HEK293 (cell line): Measurements from ENCODE around the gene CNN2.

Experiments used
- EGR2 ChIP-seq: fragments of 450-650 bp; formaldehyde crosslinking; IDR thresholded peaks from 2 replicates; pipeline ENCODE4 v1.5.1; 2016; ENCODE audit warnings: low read depth, missing biosample characterization, missing genetic modification characterization
- GLI2 ChIP-seq: fragments of 450-650 bp; formaldehyde crosslinking; IDR thresholded peaks from 2 replicates; pipeline ENCODE4; 2017; ENCODE audit warnings: missing biosample characterization, missing genetic modification characterization, low read depth, borderline replicate concordance
- GLIS1 ChIP-seq: fragments of 450-650 bp; formaldehyde crosslinking; IDR thresholded peaks from 2 replicates; pipeline ENCODE4 v1.5.1; 2016; ENCODE audit warnings: missing biosample characterization, missing genetic modification characterization
- KLF10 ChIP-seq: fragments of 450-650 bp; IDR thresholded peaks from 2 replicates; pipeline ENCODE4 v1.5.1; 2018; ENCODE audit warnings: missing biosample characterization, mild to moderate bottlenecking, missing genetic modification characterization
- KLF9 ChIP-seq: fragments of 450-650 bp; formaldehyde crosslinking; IDR thresholded peaks from 2 replicates; pipeline ENCODE4 v1.5.1; 2016; ENCODE audit warnings: missing biosample characterization, missing genetic modification characterization, low read depth
- OVOL3 ChIP-seq: fragments of 450-650 bp; formaldehyde crosslinking; IDR thresholded peaks from 2 replicates; pipeline ENCODE4 v1.5.1; 2016; ENCODE audit warnings: missing biosample characterization, missing genetic modification characterization
- PRDM1 ChIP-seq: fragments of 450-650 bp; formaldehyde crosslinking; IDR thresholded peaks from 2 replicates; pipeline ENCODE4; 2016; ENCODE audit warnings: missing biosample characterization, missing genetic modification characterization
- REPIN1 ChIP-seq: fragments of 450-650 bp; formaldehyde crosslinking; IDR thresholded peaks from 2 replicates; pipeline ENCODE4 v1.5.1; 2017; ENCODE audit warnings: missing biosample characterization, missing genetic modification characterization, low read depth
- TCF7L2 ChIP-seq: IDR thresholded peaks from 2 replicates; pipeline ENCODE4 v1.6.1; 2011; ENCODE audit warnings: low read depth, mild to moderate bottlenecking, inconsistent platforms, low read length, moderate library complexity, borderline replicate concordance
- TRIM28 ChIP-seq: IDR thresholded peaks from 2 replicates; pipeline ENCODE4 v1.6.1; 2011; ENCODE audit warnings: low read length, control low read depth, borderline replicate concordance
- ZNF112 ChIP-seq: fragments of 450-650 bp; formaldehyde crosslinking; IDR thresholded peaks from 2 replicates; pipeline ENCODE4 v1.5.0; 2017; ENCODE audit warnings: missing biosample characterization, missing genetic modification characterization
- ZNF155 ChIP-seq: fragments of 450-650 bp; formaldehyde crosslinking; IDR thresholded peaks from 2 replicates; pipeline ENCODE4 v1.5.1; 2016; ENCODE audit warnings: missing biosample characterization, missing genetic modification characterization
- ZNF157 ChIP-seq: fragments of 450-650 bp; formaldehyde crosslinking; IDR thresholded peaks from 2 replicates; pipeline ENCODE4 v1.5.1; 2016; ENCODE audit warnings: missing biosample characterization, missing genetic modification characterization
- ZNF174 ChIP-seq: fragments of 450-650 bp; formaldehyde crosslinking; IDR thresholded peaks from 2 replicates; pipeline ENCODE4 v1.5.0; 2017; ENCODE audit warnings: missing biosample characterization, mild to moderate bottlenecking, missing genetic modification characterization
- ZNF341 ChIP-seq: fragments of 450-650 bp; formaldehyde crosslinking; IDR thresholded peaks from 2 replicates; pipeline ENCODE4; 2016; ENCODE audit warnings: low read depth, missing biosample characterization, missing genetic modification characterization
- ZNF354C ChIP-seq: fragments of 450-650 bp; formaldehyde crosslinking; IDR thresholded peaks from 2 replicates; pipeline ENCODE4 v1.5.1; 2016; ENCODE audit warnings: missing biosample characterization, missing genetic modification characterization, low read depth, borderline replicate concordance
- ZNF362 ChIP-seq: fragments of 450-650 bp; formaldehyde crosslinking; IDR thresholded peaks from 2 replicates; pipeline ENCODE4 v1.5.1; 2016; ENCODE audit warnings: missing biosample characterization, missing genetic modification characterization
- ZNF391 ChIP-seq: fragments of 450-650 bp; formaldehyde crosslinking; IDR thresholded peaks from 2 replicates; pipeline ENCODE4 v1.5.1; 2016; ENCODE audit warnings: low read depth, missing biosample characterization, missing genetic modification characterization, borderline replicate concordance
- ZNF544 ChIP-seq: fragments of 450-650 bp; formaldehyde crosslinking; IDR thresholded peaks from 2 replicates; pipeline ENCODE4 v1.5.0; 2017; ENCODE audit warnings: missing biosample characterization, missing genetic modification characterization
- ZNF555 ChIP-seq: fragments of 450-650 bp; formaldehyde crosslinking; conservative IDR thresholded peaks from 2 replicates; pipeline ENCODE4 v1.5.1; 2017; ENCODE audit warnings: missing biosample characterization, mild to moderate bottlenecking, missing genetic modification characterization, inconsistent platforms
- ZNF585B ChIP-seq: fragments of 450-650 bp; formaldehyde crosslinking; IDR thresholded peaks from 2 replicates; pipeline ENCODE4 v1.5.1; 2016; ENCODE audit warnings: missing biosample characterization, missing genetic modification characterization
- ZNF624 ChIP-seq: fragments of 450-650 bp; formaldehyde crosslinking; IDR thresholded peaks from 2 replicates; pipeline ENCODE4 v1.5.1; 2017; ENCODE audit warnings: missing biosample characterization, missing genetic modification characterization
- ZNF654 ChIP-seq: fragments of 450-650 bp; formaldehyde crosslinking; IDR thresholded peaks from 2 replicates; pipeline ENCODE4 v1.5.1; 2016; ENCODE audit warnings: low read depth, missing biosample characterization, missing genetic modification characterization
- ZNF791 ChIP-seq: fragments of 450-650 bp; formaldehyde crosslinking; IDR thresholded peaks from 2 replicates; pipeline ENCODE4 v1.5.1; 2016; ENCODE audit warnings: missing biosample characterization, missing genetic modification characterization
- ZNF830 ChIP-seq: fragments of 450-650 bp; IDR thresholded peaks from 2 replicates; pipeline ENCODE4 v1.5.0; 2018; ENCODE audit warnings: missing biosample characterization, missing genetic modification characterization, low read depth, mild to moderate bottlenecking, moderate library complexity
- ZNF843 ChIP-seq: fragments of 450-650 bp; formaldehyde crosslinking; IDR thresholded peaks from 2 replicates; pipeline ENCODE4 v1.5.1; 2016; ENCODE audit warnings: missing biosample characterization, missing genetic modification characterization
- ZSCAN4 ChIP-seq: fragments of 450-650 bp; formaldehyde crosslinking; IDR thresholded peaks from 2 replicates; pipeline ENCODE4 v1.5.1; 2017; ENCODE audit warnings: missing biosample characterization, missing genetic modification characterization
- TF ChIP-seq, protein P1 (sequence below): fragments of 450-650 bp; formaldehyde crosslinking; conservative IDR thresholded peaks from 2 replicates; pipeline ENCODE4 v1.5.1; 2016; ENCODE audit warnings: low read depth, missing biosample characterization, missing genetic modification characterization
- TF ChIP-seq, protein P2 (sequence below): fragments of 450-650 bp; IDR thresholded peaks from 2 replicates; pipeline ENCODE4 v1.5.1; 2018; ENCODE audit warnings: missing biosample characterization, missing genetic modification characterization
- TF ChIP-seq, protein P3 (sequence below): fragments of 450-650 bp; formaldehyde crosslinking; IDR thresholded peaks from 2 replicates; pipeline ENCODE4 v1.5.1; 2016; ENCODE audit warnings: missing biosample characterization, missing genetic modification characterization

CNN2 gene

GRCh38 chr19:1019980-1020867, 6.2 kb upstream of the CNN2 start (continued):
- TF ChIP-seq GLI2 (tag by site-specific recombination) (no peak), ZNF157 (tag by site-specific recombination) (no peak), GLIS1 (tag by site-specific recombination) (no peak; the same call in 1 of the 2 replicates), REPIN1 (no peak), OVOL3 (tag by site-specific recombination) (no peak), TCF7L2 (no peak), ZNF354C (tag by site-specific recombination) (no peak), ZNF654 (no peak), ZNF843 (tag by site-specific recombination) (no peak), PRDM1 (tag by site-specific recombination) (no peak), TRIM28 (no peak), ZNF791 (no peak), ZNF544 (tag by site-specific recombination) (no peak), ZNF174 (tag by site-specific recombination) (no peak), ZNF155 (no peak), ZNF341 (tag by site-specific recombination) (peak; percentile 99), KLF9 (tag by site-specific recombination) (peak; percentile 38; the same call in 1 of the 2 replicates), ZNF391 (tag by site-specific recombination) (no peak), ZNF624 (tag by site-specific recombination) (no peak), ZNF585B (no peak), ZNF830 (tag by site-specific recombination) (no peak), ZNF555 (tag by site-specific recombination) (no peak), KLF10 (tag by site-specific recombination) (no peak), ZNF362 (tag by site-specific recombination) (no peak), ZNF112 (tag by site-specific recombination) (no peak), ZSCAN4 (tag by site-specific recombination) (no peak), EGR2 (tag by site-specific recombination) (no peak)
- TF ChIP-seq, protein P1, sequence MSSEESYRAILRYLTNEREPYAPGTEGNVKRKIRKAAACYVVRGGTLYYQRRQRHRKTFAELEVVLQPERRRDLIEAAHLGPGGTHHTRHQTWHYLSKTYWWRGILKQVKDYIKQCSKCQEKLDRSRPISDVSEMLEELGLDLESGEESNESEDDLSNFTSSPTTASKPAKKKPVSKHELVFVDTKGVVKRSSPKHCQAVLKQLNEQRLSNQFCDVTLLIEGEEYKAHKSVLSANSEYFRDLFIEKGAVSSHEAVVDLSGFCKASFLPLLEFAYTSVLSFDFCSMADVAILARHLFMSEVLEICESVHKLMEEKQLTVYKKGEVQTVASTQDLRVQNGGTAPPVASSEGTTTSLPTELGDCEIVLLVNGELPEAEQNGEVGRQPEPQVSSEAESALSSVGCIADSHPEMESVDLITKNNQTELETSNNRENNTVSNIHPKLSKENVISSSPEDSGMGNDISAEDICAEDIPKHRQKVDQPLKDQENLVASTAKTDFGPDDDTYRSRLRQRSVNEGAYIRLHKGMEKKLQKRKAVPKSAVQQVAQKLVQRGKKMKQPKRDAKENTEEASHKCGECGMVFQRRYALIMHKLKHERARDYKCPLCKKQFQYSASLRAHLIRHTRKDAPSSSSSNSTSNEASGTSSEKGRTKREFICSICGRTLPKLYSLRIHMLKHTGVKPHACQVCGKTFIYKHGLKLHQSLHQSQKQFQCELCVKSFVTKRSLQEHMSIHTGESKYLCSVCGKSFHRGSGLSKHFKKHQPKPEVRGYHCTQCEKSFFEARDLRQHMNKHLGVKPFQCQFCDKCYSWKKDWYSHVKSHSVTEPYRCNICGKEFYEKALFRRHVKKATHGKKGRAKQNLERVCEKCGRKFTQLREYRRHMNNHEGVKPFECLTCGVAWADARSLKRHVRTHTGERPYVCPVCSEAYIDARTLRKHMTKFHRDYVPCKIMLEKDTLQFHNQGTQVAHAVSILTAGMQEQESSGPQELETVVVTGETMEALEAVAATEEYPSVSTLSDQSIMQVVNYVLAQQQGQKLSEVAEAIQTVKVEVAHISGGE (tag by site-specific recombination) = no peak
- TF ChIP-seq, protein P2, sequence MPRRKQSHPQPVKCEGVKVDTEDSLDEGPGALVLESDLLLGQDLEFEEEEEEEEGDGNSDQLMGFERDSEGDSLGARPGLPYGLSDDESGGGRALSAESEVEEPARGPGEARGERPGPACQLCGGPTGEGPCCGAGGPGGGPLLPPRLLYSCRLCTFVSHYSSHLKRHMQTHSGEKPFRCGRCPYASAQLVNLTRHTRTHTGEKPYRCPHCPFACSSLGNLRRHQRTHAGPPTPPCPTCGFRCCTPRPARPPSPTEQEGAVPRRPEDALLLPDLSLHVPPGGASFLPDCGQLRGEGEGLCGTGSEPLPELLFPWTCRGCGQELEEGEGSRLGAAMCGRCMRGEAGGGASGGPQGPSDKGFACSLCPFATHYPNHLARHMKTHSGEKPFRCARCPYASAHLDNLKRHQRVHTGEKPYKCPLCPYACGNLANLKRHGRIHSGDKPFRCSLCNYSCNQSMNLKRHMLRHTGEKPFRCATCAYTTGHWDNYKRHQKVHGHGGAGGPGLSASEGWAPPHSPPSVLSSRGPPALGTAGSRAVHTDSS (tag by site-specific recombination) = no peak
- TF ChIP-seq, protein P3, sequence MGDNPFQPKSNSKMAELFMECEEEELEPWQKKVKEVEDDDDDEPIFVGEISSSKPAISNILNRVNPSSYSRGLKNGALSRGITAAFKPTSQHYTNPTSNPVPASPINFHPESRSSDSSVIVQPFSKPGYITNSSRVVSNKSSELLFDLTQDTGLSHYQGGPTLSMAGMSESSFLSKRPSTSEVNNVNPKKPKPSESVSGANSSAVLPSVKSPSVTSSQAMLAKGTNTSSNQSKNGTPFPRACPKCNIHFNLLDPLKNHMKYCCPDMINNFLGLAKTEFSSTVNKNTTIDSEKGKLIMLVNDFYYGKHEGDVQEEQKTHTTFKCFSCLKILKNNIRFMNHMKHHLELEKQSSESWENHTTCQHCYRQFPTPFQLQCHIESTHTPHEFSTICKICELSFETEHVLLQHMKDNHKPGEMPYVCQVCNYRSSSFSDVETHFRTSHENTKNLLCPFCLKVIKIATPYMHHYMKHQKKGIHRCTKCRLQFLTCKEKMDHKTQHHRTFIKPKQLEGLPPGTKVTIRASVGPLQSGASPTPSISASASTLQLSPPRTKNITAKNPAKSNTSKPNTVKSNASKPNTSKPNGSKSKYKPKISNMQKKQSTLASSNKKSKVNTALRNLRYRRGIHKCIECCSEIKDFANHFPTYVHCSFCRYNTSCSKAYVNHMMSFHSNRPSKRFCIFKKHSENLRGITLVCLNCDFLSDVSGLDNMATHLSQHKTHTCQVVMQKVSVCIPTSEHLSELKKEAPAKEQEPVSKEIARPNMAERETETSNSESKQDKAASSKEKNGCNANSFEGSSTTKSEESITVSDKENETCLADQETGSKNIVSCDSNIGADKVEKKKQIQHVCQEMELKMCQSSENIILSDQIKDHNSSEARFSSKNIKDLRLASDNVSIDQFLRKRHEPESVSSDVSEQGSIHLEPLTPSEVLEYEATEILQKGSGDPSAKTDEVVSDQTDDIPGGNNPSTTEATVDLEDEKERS (tag by site-specific recombination) = no peak
